Liver (tissue), 9 donors: ENCODE measurements around the gene CFDP1. TPM values are rescaled to one million over a fixed set of nuclear protein-coding genes. Genes with fewer than 3 reads are reported as not detected.

Source experiments
- DNase-seq: peaks from one replicate; pipeline ENCODE4 v3.0.0-alpha.2; 2017; ENCODE audit warnings: low spot score
- H3K27ac ChIP-seq, 2 donors: one replicate each; pipeline ENCODE4 v1.7.0; 2013; ENCODE audit warnings: inconsistent platforms in 2 of 2, low read length in 2 of 2, control low read depth in 1 of 2, low read depth in 1 of 2, mild to moderate bottlenecking in 1 of 2
- H3K27me3 ChIP-seq, 4 donors: one replicate each; pipeline versions ENCODE4 v1.6.1 to v1.7.0; 2013; ENCODE audit warnings: low read length in 3 of 4, inconsistent platforms in 1 of 4, mild to moderate bottlenecking in 1 of 4, moderate library complexity in 1 of 4; ENCODE audit not compliant: control insufficient read depth in 4 of 4, insufficient read depth in 4 of 4
- H3K36me3 ChIP-seq, 4 donors: one replicate each; pipeline versions ENCODE4 v1.6.1 to v1.7.0; 2013; ENCODE audit warnings: low read length in 3 of 4, mild to moderate bottlenecking in 3 of 4, low read depth in 1 of 4, moderate library complexity in 1 of 4; ENCODE audit not compliant: control insufficient read depth in 4 of 4, insufficient read depth in 3 of 4
- H3K4me1 ChIP-seq, 4 donors: one replicate each; pipeline versions ENCODE4 v1.6.1 to v1.7.0; 2013; ENCODE audit warnings: low read length in 3 of 4, mild to moderate bottlenecking in 3 of 4, moderate library complexity in 1 of 4; ENCODE audit not compliant: control insufficient read depth in 4 of 4, insufficient read depth in 4 of 4
- H3K4me3 ChIP-seq, 3 donors: one replicate each; pipeline versions ENCODE4 v1.6.1 to v1.7.0; 2013; ENCODE audit warnings: low read length in 3 of 3, control low read depth in 1 of 3, low read depth in 1 of 3, mild to moderate bottlenecking in 1 of 3
- H3K9ac ChIP-seq, 2 donors: one replicate each; pipeline ENCODE4 v1.7.0; 2013; ENCODE audit warnings: low read length in 2 of 2, mild to moderate bottlenecking in 2 of 2, moderate library complexity in 2 of 2, control low read depth in 1 of 2, low read depth in 1 of 2
- H3K9me3 ChIP-seq, 4 donors: one replicate each; pipeline versions ENCODE4 v1.6.1 to v1.7.0; 2013; ENCODE audit warnings: low read length in 3 of 4; ENCODE audit not compliant: control insufficient read depth in 4 of 4
- ATF3 ChIP-seq: IDR thresholded peaks from 2 replicates; pipeline ENCODE4 v1.6.1; 2016; ENCODE audit warnings: antibody characterized with exemption
- CTCF ChIP-seq: fragments of 150-350 bp; IDR thresholded peaks from 2 replicates; pipeline ENCODE4 v1.5.1; 2017; ENCODE audit warnings: improper control_type of control experiment, low read depth, low read length; ENCODE audit not compliant: missing input control
- EGR1 ChIP-seq, 2 donors: IDR thresholded peaks; 2 replicates each; pipeline ENCODE4 v1.6.1; 2016 to 2018; ENCODE audit warnings: antibody characterized with exemption in 2 of 2, low read depth in 2 of 2
- FOXA2 ChIP-seq: IDR thresholded peaks from 2 replicates; pipeline ENCODE4 v1.6.1; 2016; ENCODE audit warnings: antibody characterized with exemption
- GABPA ChIP-seq, 2 donors: IDR thresholded peaks in 1 of 2; conservative IDR thresholded peaks in 1 of 2; 2 replicates each; pipeline ENCODE4 v1.6.1; 2016; ENCODE audit warnings: antibody characterized with exemption in 2 of 2, mild to moderate bottlenecking in 1 of 2, moderate library complexity in 1 of 2
- HNF4A ChIP-seq, 2 donors: conservative IDR thresholded peaks; 2 replicates each; pipeline ENCODE4 v1.6.1; 2016; ENCODE audit warnings: antibody characterized with exemption in 2 of 2, mild to moderate bottlenecking in 2 of 2
- JUND ChIP-seq, 2 donors: IDR thresholded peaks; 2 replicates each; pipeline ENCODE4 v1.6.1; 2016; ENCODE audit warnings: antibody characterized with exemption in 2 of 2
- MAX ChIP-seq: IDR thresholded peaks from 2 replicates; pipeline ENCODE4 v1.6.1; 2016; ENCODE audit warnings: antibody characterized with exemption
- NR2F2 ChIP-seq: IDR thresholded peaks from 2 replicates; pipeline ENCODE4 v1.6.1; 2016; ENCODE audit warnings: antibody characterized with exemption
- RAD21 ChIP-seq, 2 donors: IDR thresholded peaks; 2 replicates each; pipeline ENCODE4 v1.6.1; 2016; ENCODE audit warnings: antibody characterized with exemption in 2 of 2, mild to moderate bottlenecking in 2 of 2
- REST ChIP-seq: IDR thresholded peaks from 2 replicates; pipeline ENCODE4 v1.6.1; 2016; ENCODE audit warnings: antibody characterized with exemption, mild to moderate bottlenecking
- RXRA ChIP-seq, 2 donors: IDR thresholded peaks; 2 replicates each; pipeline ENCODE4 v1.6.1; 2017 to 2018; ENCODE audit warnings: antibody characterized with exemption in 2 of 2, mild to moderate bottlenecking in 1 of 2
- SP1 ChIP-seq: IDR thresholded peaks from 2 replicates; pipeline ENCODE4 v1.6.1; 2018; ENCODE audit warnings: antibody characterized with exemption, mild to moderate bottlenecking
- TAF1 ChIP-seq: conservative IDR thresholded peaks from 2 replicates; pipeline ENCODE4 v1.6.1; 2016; ENCODE audit warnings: antibody characterized with exemption, mild to moderate bottlenecking
- YY1 ChIP-seq: IDR thresholded peaks from 2 replicates; pipeline ENCODE4 v1.6.1; 2016; ENCODE audit warnings: antibody characterized with exemption, mild to moderate bottlenecking
- ZBTB33 ChIP-seq: IDR thresholded peaks from 2 replicates; pipeline ENCODE4 v1.6.1; 2016; ENCODE audit warnings: antibody characterized with exemption
- WGBS: extraction: QIAGEN DNeasy Blood & Tissue Kit; methylation state at CpG from one replicate; pipeline ENCODE4 v1.1.7; 2013; 5-methylcytosine and 5-hydroxymethylcytosine counted together
- polyA plus RNA-seq, 2 donors: library from polyadenylated mRNA; stranded (reverse) in 1 of 2; unstranded in 1 of 2; fragments of 200-250 nt in 1 of 2; fragments of >200 nt in 1 of 2; fragmentation: Nextera tagmentation in 1 of 2; extraction: Ambion mirVana in 1 of 2; gene quantifications; one replicate each; pipeline versions ENCODE4 v1.2.1 to v1.2.3, GENCODE V29; 2013 to 2015
- total RNA-seq, 2 donors: library from RNA; depleted of rRNA; stranded (reverse); fragments of >200 nt; gene quantifications; one replicate each; pipeline ENCODE4 v1.2.3, GENCODE V29; 2014
- donor health status: healthy.
- donor health status: healthy.
- donor health status: healthy.
- donor health status: healthy.
- donor health status: healthy.

The CFDP1 gene
- total and polyA plus RNA-seq, 4 donors = 20.5 to 49.2 (median 33.9) TPM

GRCh38 chr16:75342308-75342811, 90.9 kb downstream of the CFDP1 start:
- Histone ChIP-seq H3K4me3 (no peak overlapping the region), H3K9ac (no peak overlapping the region), H3K27me3 (no peaks in the 10 kb centered on the region), H3K4me1 (peaks cover 2 to 20% (median 6%) of the 10 kb centered on the region in 4 donors), H3K27ac (peak overlapping the region; percentile 58), H3K36me3 (peaks cover 0 to 5% (median 1%) of the 10 kb centered on the region in 4 donors), H3K9me3 (no peaks in the 10 kb centered on the region)
- DNase-seq = no peak
- TF ChIP-seq NR2F2 (peak; percentile 32), RXRA (IDR thresholded peaks at IDR 0.05) (peak in 1 of 2 donors; percentile 50), JUND (IDR thresholded peaks at IDR 0.05) (peak in 1 of 2 donors; percentile 54), HNF4A (conservative IDR thresholded peaks at IDR 0.05) (peak in 1 of 2 donors; percentile 39), YY1 (peak; percentile 55), RAD21 (IDR thresholded peaks at IDR 0.05) (no peak), CTCF (no peak)
- 47% methylated on average over 2 of the region's 2 CpGs for WGBS

- Histone ChIP-seq H3K27ac (peak overlapping the region; percentile 47 to 58), H3K9ac (no peak overlapping the region)
- WGBS = 63% methylated on average over 4 of the region's 4 CpGs
Measured at GRCh38 chr16:75341564-75342307, 91.6 kb downstream of the CFDP1 start.

More at GRCh38 chr16:75341564-75342307, 91.6 kb downstream of the CFDP1 start:
- Histone ChIP-seq H3K27me3 (no peaks in the 10 kb centered on the region), H3K9me3 (no peaks in the 10 kb centered on the region), H3K4me3 (no peak overlapping the region), H3K36me3 (peaks cover 0 to 5% (median 1%) of the 10 kb centered on the region in 4 donors), H3K4me1 (peaks cover 2 to 20% (median 6%) of the 10 kb centered on the region in 4 donors)
- no peak for TF ChIP-seq RXRA (IDR thresholded peaks at IDR 0.05)
- TF ChIP-seq TAF1 = no peak
- no peak for TF ChIP-seq SP1
- no peak for TF ChIP-seq CTCF
- TF ChIP-seq RAD21 (IDR thresholded peaks at IDR 0.05) = no peak
- no peak for TF ChIP-seq MAX
- TF ChIP-seq ATF3 = no peak
- no peak for TF ChIP-seq GABPA (IDR thresholded peaks at IDR 0.05 in 1 of 2, conservative IDR thresholded peaks at IDR 0.05 in 1 of 2)
- TF ChIP-seq NR2F2 = no peak
- TF ChIP-seq HNF4A (conservative IDR thresholded peaks at IDR 0.05) = no peak
- no peak for TF ChIP-seq REST
- TF ChIP-seq ZBTB33 = no peak
- no peak for TF ChIP-seq JUND (IDR thresholded peaks at IDR 0.05)
- no peak for TF ChIP-seq EGR1 (IDR thresholded peaks at IDR 0.05; ENCODE audit: low read depth in 2 of 2)
- no peak for TF ChIP-seq FOXA2
- no peak for TF ChIP-seq YY1
- no peak for DNase-seq
